OCI-LY7 (cell line): Measurements from ENCODE around the gene CRYBG3. TPM values are rescaled to one million over a fixed set of nuclear protein-coding genes. Genes with fewer than 3 reads are reported as not detected.

ENCODE experiments used
- BruUV-seq: library from RNA; stranded (reverse); fragments of 400-500 nt; replicated peaks from 2 replicates; lab custom pipeline; 2021; lab: Mats Ljungman, UMichigan
- CTCF ChIA-PET: fragments of 300-600 bp; sonication (Branson Sonifier 250); formaldehyde crosslinking; loops from one replicate; lab custom pipeline; 2022; ENCODE audit warnings: antibody characterized with exemption; ENCODE audit not compliant: unreplicated experiment; lab: Charles Lee
- POLR2A ChIA-PET: fragments of 300-600 bp; sonication (Branson Sonifier 250); formaldehyde crosslinking; loops from one replicate; lab custom pipeline; 2022; ENCODE audit warnings: antibody characterized with exemption; lab: Charles Lee
- DNase-seq: peaks from one replicate; pipeline ENCODE4 v3.0.0-alpha.2; 2015; ENCODE audit warnings: low spot score
- H2AFZ ChIP-seq: fragments of 200-600 bp; sonication (generic), shearing (Covaris generic); 2 replicates; pipeline ENCODE4 v1.6.1; 2014; ENCODE audit warnings: mild to moderate bottlenecking, antibody characterized with exemption, low read length, moderate library complexity
- H3K27ac ChIP-seq: fragments of 200-600 bp; sonication (generic); 2 replicates; pipeline ENCODE4 v1.5.1; 2014; ENCODE audit warnings: mixed run types, low read depth, mild to moderate bottlenecking, moderate library complexity, low read length, inconsistent platforms; ENCODE audit not compliant: poor library complexity, severe bottlenecking
- H3K36me3 ChIP-seq: fragments of 200-600 bp; sonication (generic); 2 replicates; pipeline ENCODE4 v1.6.1; 2014; ENCODE audit warnings: mild to moderate bottlenecking, antibody characterized with exemption, low read length, moderate library complexity, mixed read lengths; ENCODE audit not compliant: insufficient read depth
- H3K4me1 ChIP-seq: fragments of 200-600 bp; sonication (generic); 2 replicates; pipeline ENCODE4 v1.5.1; 2014; ENCODE audit warnings: mild to moderate bottlenecking, low read length; ENCODE audit not compliant: insufficient read depth, poor library complexity, severe bottlenecking
- H3K4me2 ChIP-seq: fragments of 200-600 bp; sonication (generic); 2 replicates; pipeline ENCODE4 v1.6.1; 2014; ENCODE audit warnings: mild to moderate bottlenecking, low read length
- H3K4me3 ChIP-seq: fragments of 200-600 bp; sonication (generic); 2 replicates; pipeline ENCODE4 v1.5.1; 2014; ENCODE audit warnings: mild to moderate bottlenecking, low read depth, low read length; ENCODE audit not compliant: poor library complexity, severe bottlenecking
- H3K79me2 ChIP-seq: fragments of 200-600 bp; sonication (generic); 2 replicates; pipeline ENCODE4 v1.6.1; 2016; ENCODE audit warnings: low read depth, mild to moderate bottlenecking, low read length, moderate library complexity, mixed read lengths; ENCODE audit not compliant: insufficient read depth
- H3K9me2 ChIP-seq: fragments of 200-600 bp; sonication (generic); 2 replicates; pipeline ENCODE4 v1.6.1; 2016; ENCODE audit warnings: mild to moderate bottlenecking, low read length, mixed read lengths; ENCODE audit not compliant: insufficient read depth
- H3K9me3 ChIP-seq: fragments of 200-600 bp; sonication (generic); 2 replicates; pipeline ENCODE4 v1.6.1; 2014; ENCODE audit warnings: mild to moderate bottlenecking, mixed run types, low read length, mixed read lengths
- H4K20me1 ChIP-seq: fragments of 200-600 bp; sonication (generic); 2 replicates; pipeline ENCODE4 v1.6.1; 2014; ENCODE audit warnings: mild to moderate bottlenecking, antibody characterized with exemption, low read length, moderate library complexity, mixed read lengths; ENCODE audit not compliant: insufficient read depth
- CTCF ChIP-seq: fragments of 200-600 bp; sonication (generic); conservative IDR thresholded peaks from 2 replicates; pipeline ENCODE4 v1.5.1; 2014; ENCODE audit warnings: mild to moderate bottlenecking, antibody characterized with exemption, low read length, moderate library complexity, mixed read lengths
- EZH2phosphoT487 ChIP-seq: fragments of 200-600 bp; sonication (generic); IDR thresholded peaks from 2 replicates; pipeline ENCODE4 v1.6.1; 2018; ENCODE audit warnings: low read depth, borderline replicate concordance, mild to moderate bottlenecking, mixed run types, antibody characterized with exemption, low read length, moderate library complexity, mixed read lengths
- intact Hi-C: fragments of 100-400 bp; cut with micrococcal nuclease; formaldehyde crosslinking; loops from one replicate; pipeline ENCODE4 v1.10.0; 2022; ENCODE audit not compliant: unreplicated experiment
- total RNA-seq, 2 experiments: library from RNA; depleted of rRNA in 1 of 2; stranded (reverse); fragments of >200 nt in 1 of 2; shearing (Covaris generic) in 1 of 2; gene quantifications; 2 replicates each; pipeline ENCODE4 v1.2.3, GENCODE V29; 2014 to 2022

The CRYBG3 gene
- total RNA-seq, 2 experiments from 2014 or later: 0.22 to 0.46 TPM

GRCh38 chr3:97991293-97991682 lies 169.5 kb downstream of the CRYBG3 start:
- no peaks in the 10 kb centered on the region for H3K9me2 ChIP-seq
- ChIA-PET CTCF (no interaction called here), POLR2A (interaction anchor here (0.5 kb wide), 1 partner anchor 29 kb away, joined by 5 read pairs; no protein-coding TSS in a partner anchor)
- no peaks in the 10 kb centered on the region for H3K79me2 ChIP-seq
- DNase-seq: no peak
- TF ChIP-seq CTCF (no peak), EZH2phosphoT487 (no peak)
- H3K36me3 ChIP-seq: no peaks in the 10 kb centered on the region
- no peak overlapping the region for H3K4me3 ChIP-seq
- intact Hi-C loops: no loop called here
- H3K4me1 ChIP-seq: no peaks in the 10 kb centered on the region
- no peak overlapping the region for H2AFZ ChIP-seq
- H3K27ac ChIP-seq: no peak overlapping the region
- BruUV-seq: no TSS peak
- no peak overlapping the region for H3K4me2 ChIP-seq
- H4K20me1 ChIP-seq: no peaks in the 10 kb centered on the region
- no peaks in the 10 kb centered on the region for H3K9me3 ChIP-seq

GRCh38 chr3:97992547-97993173 lies 170.8 kb downstream of the CRYBG3 start:
- no peak for TF ChIP-seq EZH2phosphoT487
- TF ChIP-seq CTCF: no peak
- H2AFZ ChIP-seq: no peak overlapping the region
- DNase-seq: no peak
- POLR2A ChIA-PET: interaction anchor here (0.8 to 1.0 kb wide), 2 partner anchors 16 to 45 kb away, joined by 3 read pairs; no protein-coding TSS in a partner anchor
- H3K4me1 ChIP-seq: no peaks in the 10 kb centered on the region
- no peak overlapping the region for H3K4me2 ChIP-seq
- CTCF ChIA-PET: no interaction called here
- no peak overlapping the region for H3K4me3 ChIP-seq
- H3K9me2 ChIP-seq: no peaks in the 10 kb centered on the region
- BruUV-seq: no TSS peak
- intact Hi-C loops: no loop called here
- no peaks in the 10 kb centered on the region for H3K9me3 ChIP-seq
- no peak overlapping the region for H3K27ac ChIP-seq
- H4K20me1 ChIP-seq: no peaks in the 10 kb centered on the region
- no peaks in the 10 kb centered on the region for H3K36me3 ChIP-seq
- H3K79me2 ChIP-seq: no peaks in the 10 kb centered on the region

GRCh38 chr3:97993526-97993925 lies 171.7 kb downstream of the CRYBG3 start:
- no TSS peak for BruUV-seq
- intact Hi-C loops: no loop called here
- Histone ChIP-seq H3K27ac (no peak overlapping the region), H3K9me2 (no peaks in the 10 kb centered on the region), H4K20me1 (no peaks in the 10 kb centered on the region), H2AFZ (no peak overlapping the region), H3K4me3 (no peak overlapping the region), H3K9me3 (no peaks in the 10 kb centered on the region), H3K36me3 (no peaks in the 10 kb centered on the region), H3K4me2 (no peak overlapping the region), H3K4me1 (no peaks in the 10 kb centered on the region), H3K79me2 (no peaks in the 10 kb centered on the region)
- CTCF ChIA-PET: no interaction called here
- DNase-seq: no peak
- TF ChIP-seq EZH2phosphoT487 (no peak), CTCF (no peak)
- POLR2A ChIA-PET: interaction anchor here (0.8 kb wide), 1 partner anchor 46 kb away, joined by 3 read pairs; no protein-coding TSS in a partner anchor
